ENCODE measurements around the gene CCDC60.

The CCDC60 gene

DNA sequence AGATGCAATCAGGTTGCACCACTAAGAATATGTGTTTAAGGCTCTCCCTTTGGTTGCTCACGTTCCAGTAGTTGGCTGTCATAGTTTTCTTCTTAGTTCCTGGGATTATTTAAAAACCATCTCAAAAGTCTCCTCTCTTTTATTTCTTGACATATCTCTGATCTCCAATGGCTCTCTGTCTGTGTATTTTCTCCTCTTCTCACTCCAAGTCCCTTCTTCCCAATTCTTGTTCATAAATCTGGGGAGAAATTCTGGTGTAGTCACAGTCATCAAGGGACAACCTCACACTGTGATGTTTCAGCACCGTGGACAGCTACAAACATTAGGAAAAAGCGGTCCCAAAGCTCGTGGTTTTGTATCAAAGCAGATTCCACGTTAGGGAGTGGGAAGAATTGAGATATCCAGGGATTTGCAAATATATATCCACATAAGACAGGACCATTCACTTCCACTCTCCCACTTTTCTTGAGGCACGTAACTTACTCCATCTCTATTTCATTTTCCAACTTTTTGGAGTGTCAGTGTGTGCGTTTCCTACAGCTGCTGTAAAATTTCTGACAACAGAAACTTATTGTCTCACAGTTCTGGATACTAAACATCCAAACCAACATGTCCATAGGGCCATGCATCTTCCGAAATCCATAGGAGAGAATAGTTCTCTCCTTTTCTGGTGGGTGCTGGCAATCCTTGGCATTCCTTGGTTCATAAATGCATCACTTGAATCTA is 178.4 kb downstream of the CCDC60 start:
- no peak for TF ChIP-seq ZFX (IDR thresholded peaks at IDR 0.05)
- TF ChIP-seq, protein P1, sequence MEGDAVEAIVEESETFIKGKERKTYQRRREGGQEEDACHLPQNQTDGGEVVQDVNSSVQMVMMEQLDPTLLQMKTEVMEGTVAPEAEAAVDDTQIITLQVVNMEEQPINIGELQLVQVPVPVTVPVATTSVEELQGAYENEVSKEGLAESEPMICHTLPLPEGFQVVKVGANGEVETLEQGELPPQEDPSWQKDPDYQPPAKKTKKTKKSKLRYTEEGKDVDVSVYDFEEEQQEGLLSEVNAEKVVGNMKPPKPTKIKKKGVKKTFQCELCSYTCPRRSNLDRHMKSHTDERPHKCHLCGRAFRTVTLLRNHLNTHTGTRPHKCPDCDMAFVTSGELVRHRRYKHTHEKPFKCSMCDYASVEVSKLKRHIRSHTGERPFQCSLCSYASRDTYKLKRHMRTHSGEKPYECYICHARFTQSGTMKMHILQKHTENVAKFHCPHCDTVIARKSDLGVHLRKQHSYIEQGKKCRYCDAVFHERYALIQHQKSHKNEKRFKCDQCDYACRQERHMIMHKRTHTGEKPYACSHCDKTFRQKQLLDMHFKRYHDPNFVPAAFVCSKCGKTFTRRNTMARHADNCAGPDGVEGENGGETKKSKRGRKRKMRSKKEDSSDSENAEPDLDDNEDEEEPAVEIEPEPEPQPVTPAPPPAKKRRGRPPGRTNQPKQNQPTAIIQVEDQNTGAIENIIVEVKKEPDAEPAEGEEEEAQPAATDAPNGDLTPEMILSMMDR (conservative IDR thresholded peaks at IDR 0.05): no peak
- H3K27ac ChIP-seq: no peak overlapping the region

DNA sequence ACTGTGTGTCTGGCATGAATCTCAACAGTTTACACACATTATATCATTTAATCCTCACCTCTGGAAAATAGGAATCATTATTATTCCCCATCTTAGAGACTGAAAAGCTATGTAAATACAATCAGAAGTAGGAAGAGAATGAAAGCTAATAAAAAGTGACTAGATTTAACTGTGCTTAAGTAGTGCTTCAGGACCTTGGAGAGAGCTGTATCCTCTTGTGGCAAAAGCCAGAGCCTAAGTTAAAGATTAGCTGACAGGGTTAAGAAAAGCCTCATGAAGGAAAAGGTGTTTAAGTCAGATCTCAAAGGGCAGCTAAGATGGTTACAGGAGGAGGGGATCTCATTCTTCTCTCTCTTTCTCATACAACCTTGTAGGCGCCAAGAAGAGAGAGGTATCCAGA is 193.7 kb downstream of the CCDC60 start:
- TF ChIP-seq ZFX (IDR thresholded peaks at IDR 0.05): no peak
- TF ChIP-seq, protein P1 (conservative IDR thresholded peaks at IDR 0.05): no peak
- no peak overlapping the region for H3K27ac ChIP-seq

DNA sequence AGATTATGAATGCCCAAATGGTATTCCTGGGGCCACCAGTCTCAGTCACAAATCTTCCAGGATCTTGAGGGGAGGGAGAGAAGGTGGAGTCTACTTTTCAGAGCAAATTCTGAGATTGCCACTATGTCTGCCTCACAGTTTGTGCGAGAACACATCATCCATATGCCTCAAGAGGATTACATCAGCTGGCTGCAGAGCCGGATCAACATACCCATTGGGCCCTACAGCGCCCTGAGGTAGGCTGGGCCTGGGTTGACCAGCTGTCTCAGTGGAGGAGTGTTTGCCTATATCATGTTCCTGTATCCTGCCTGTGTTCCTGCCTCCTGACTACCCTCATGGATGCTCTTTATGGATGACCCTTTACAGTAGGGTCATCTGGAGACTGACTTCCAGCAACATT is 205.9 kb downstream of the CCDC60 start:
- TF ChIP-seq, protein P1 (conservative IDR thresholded peaks at IDR 0.05): no peak
- TF ChIP-seq ZFX (IDR thresholded peaks at IDR 0.05): no peak
- H3K27ac ChIP-seq: no peak overlapping the region

DNA sequence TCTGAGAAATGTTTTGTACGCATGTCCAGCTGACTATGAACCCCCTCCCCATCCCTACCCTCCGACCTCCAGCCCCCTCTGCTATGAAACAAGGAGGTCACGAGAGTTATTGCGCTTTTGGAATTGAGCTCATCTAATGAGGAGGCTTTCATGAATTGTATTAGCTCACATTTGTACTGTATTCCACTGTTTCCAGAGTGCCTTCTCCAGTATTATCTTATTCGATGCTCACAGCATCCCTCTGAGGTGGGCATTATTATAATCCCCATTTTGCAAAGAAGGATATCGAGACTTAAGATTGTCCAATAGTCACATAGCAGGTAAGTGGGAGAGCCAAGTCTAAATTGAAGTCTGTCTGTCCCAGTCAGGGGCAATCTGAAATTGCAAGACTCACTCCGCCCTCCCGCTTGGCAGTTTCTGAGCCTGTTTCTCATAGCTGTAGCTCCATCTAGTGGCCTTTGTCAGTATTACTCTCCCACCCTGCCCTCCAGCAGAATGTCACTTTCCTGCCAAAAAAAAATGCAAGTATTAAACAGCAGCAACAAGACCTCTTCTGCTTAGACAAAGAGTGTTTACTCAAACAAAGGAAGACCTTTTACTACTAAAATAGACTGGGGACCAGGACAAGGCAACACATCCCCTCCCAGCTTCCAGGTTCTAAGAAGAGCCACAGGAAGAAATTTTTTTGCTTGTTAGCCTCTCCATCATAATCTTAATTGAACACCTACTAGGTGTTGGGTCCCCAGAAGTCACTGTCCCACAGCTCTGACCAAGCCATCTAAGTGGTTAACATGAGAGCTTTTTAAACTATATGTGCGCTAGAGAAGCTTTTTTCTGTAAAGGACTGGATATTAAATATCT is 210.5 kb downstream of the CCDC60 start:
- H3K27ac ChIP-seq: no peak overlapping the region
- TF ChIP-seq, protein P1 (conservative IDR thresholded peaks at IDR 0.05): peak; percentile 82
- TF ChIP-seq ZFX (IDR thresholded peaks at IDR 0.05): no peak

DNA sequence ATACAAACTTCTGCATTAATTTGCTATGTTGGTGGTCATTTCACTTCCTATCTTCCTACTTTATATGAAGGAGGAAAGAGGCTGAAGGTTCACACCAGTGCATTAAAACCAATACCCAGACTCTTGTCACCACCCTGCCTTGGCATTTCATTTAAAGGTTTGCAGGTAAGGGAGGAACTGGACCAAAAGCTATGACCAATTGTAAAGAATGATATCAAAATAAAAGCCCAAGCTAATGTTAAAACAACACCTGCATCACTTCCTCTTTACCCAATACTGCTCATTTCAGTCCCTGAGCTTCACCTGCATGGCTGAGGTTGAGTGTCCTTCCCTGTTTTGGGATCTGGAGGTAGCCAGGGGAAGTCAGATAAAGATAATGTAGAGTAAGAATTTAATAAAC is 211.8 kb downstream of the CCDC60 start:
- TF ChIP-seq, protein P1 (conservative IDR thresholded peaks at IDR 0.05): no peak
- no peak for TF ChIP-seq ZFX (IDR thresholded peaks at IDR 0.05)
- H3K27ac ChIP-seq: no peak overlapping the region

DNA sequence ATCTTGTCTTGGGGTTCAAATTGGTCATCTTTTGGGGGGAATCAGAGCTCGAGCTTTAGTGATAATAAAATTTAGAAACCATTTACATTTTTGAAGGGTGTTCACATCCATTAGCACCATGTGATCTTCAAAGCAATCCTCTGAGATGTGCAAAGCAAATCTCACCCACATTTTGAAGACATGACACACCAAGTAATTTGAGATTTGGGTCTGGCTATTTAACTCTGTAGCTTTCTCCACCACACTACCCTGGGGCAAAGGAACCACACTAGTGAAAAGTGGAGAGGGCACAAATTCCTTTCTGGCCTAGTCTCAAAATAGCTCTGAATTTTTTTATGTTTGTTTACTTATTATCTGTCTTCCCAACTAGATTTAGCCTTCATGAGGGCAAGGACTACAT is 212.5 kb downstream of the CCDC60 start:
- TF ChIP-seq, protein P1 (conservative IDR thresholded peaks at IDR 0.05): no peak
- no peak for TF ChIP-seq ZFX (IDR thresholded peaks at IDR 0.05)
- no peak overlapping the region for H3K27ac ChIP-seq

DNA sequence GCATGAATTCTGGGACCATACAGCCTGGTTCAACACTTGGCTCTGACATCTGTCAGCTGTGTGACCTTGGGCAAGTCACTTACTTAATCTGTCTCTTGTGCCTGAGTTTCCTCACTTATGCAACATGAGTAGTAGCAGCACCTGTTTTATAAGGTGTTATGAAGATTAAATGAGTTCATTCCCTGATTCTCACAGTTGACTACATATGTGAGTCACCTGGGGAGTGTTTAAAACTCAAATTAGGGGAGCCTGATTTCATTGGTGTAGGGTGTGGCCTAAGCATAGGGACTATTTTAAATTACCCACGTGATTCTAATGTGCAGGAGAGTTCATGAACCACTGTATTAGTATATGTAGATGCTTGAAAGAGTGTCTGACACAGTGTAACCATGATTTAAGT is 222.3 kb downstream of the CCDC60 start:
- H3K27ac ChIP-seq: no peak overlapping the region
- no peak for TF ChIP-seq ZFX (IDR thresholded peaks at IDR 0.05)
- TF ChIP-seq, protein P1 (conservative IDR thresholded peaks at IDR 0.05): no peak

Data from C4-2B (cell line).